PFSK-1 (cell line): ENCODE measurements around the gene SV2A.

ENCODE experiments used
- TAF1 ChIP-seq: IDR thresholded peaks from 2 replicates; pipeline ENCODE4 v1.6.1; 2012; ENCODE audit warnings: low read length, control low read depth, borderline replicate concordance; ENCODE audit not compliant: insufficient read depth
- TF ChIP-seq, protein P1 (sequence below), 2 experiments: IDR thresholded peaks; 2 replicates each; pipeline versions ENCODE4 v1.6.1 to v1.8.0; 2011 to 2012; ENCODE audit warnings: low read depth in 2 of 2, low read length in 2 of 2, control low read depth in 1 of 2, inconsistent platforms in 1 of 2, mild to moderate bottlenecking in 1 of 2, moderate library complexity in 1 of 2; ENCODE audit not compliant: insufficient read depth in 1 of 2

DNA sequence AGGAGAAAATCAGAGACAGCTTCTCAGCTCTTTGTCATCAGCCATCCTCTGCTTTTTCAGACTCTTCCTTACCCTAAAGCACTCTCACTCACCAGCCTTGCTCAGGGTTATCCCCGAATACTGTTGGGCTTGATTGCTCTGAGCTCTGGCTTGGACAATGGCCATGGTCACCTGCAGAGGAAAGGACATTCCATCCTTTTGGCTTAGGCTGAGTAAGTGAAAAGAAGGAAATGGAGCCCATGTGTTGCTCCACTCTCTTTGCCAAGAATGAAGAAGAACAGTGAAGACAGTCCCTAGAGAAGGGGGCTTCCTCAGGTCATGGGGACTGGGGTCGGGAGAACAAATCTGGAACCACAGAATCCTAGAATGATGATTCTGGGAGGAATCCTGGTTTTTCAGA lies 16.7 kb upstream of the SV2A start:
- TF ChIP-seq, protein P1, sequence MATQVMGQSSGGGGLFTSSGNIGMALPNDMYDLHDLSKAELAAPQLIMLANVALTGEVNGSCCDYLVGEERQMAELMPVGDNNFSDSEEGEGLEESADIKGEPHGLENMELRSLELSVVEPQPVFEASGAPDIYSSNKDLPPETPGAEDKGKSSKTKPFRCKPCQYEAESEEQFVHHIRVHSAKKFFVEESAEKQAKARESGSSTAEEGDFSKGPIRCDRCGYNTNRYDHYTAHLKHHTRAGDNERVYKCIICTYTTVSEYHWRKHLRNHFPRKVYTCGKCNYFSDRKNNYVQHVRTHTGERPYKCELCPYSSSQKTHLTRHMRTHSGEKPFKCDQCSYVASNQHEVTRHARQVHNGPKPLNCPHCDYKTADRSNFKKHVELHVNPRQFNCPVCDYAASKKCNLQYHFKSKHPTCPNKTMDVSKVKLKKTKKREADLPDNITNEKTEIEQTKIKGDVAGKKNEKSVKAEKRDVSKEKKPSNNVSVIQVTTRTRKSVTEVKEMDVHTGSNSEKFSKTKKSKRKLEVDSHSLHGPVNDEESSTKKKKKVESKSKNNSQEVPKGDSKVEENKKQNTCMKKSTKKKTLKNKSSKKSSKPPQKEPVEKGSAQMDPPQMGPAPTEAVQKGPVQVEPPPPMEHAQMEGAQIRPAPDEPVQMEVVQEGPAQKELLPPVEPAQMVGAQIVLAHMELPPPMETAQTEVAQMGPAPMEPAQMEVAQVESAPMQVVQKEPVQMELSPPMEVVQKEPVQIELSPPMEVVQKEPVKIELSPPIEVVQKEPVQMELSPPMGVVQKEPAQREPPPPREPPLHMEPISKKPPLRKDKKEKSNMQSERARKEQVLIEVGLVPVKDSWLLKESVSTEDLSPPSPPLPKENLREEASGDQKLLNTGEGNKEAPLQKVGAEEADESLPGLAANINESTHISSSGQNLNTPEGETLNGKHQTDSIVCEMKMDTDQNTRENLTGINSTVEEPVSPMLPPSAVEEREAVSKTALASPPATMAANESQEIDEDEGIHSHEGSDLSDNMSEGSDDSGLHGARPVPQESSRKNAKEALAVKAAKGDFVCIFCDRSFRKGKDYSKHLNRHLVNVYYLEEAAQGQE (IDR thresholded peaks at IDR 0.05; ENCODE audit: insufficient read depth in 1 of 2, low read depth in 2 of 2, low read length in 2 of 2) = no peak
- TF ChIP-seq TAF1 = no peak
